NT2/D1 (cell line): ENCODE data around the gene KCNJ15.

Experiments used
- YY1 ChIP-seq: IDR thresholded peaks from 2 replicates; pipeline ENCODE4 v1.6.1; 2011; ENCODE audit not compliant: insufficient read length, insufficient read depth
- ZNF274 ChIP-seq: IDR thresholded peaks from 2 replicates; pipeline ENCODE4 v1.6.1; 2011; ENCODE audit warnings: mild to moderate bottlenecking, low read depth, low read length

DNA sequence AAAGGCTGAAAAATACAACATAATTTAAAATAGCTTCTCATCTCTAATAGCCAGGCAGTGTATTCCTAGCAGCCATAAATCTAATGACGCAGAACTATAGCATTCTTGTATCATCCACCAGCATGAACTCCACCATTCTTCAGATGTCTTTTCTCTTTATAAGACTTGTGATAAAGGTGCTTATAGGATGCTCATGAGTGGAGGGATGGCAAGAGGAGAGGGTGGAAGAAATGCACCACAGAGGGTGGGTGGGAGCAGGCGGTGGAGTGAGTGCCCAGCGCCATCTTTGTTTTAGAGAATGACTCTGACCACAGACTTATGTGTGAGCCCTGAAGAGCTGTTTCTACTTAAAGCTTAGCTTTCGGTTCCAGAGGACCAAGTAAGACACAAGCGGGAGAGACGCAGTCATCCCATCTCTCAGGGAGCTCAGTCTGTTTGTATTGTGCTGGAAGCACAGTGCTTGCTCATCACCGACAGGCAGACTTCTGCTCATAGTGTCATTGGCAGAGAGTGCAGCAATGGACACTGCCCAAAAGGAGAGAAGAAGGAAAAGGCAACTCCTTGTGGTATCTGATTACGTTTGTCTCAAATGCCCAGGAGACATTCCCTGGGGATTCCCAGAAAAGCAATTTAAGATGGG, 65.6 kb downstream of the KCNJ15 start:
- TF ChIP-seq YY1 (no peak), ZNF274 (no peak)
